ENCODE results near the gene ZNF451. TPM values are rescaled to one million over a fixed set of nuclear protein-coding genes. Genes with fewer than 3 reads are reported as not detected.

ZNF451 gene
- total RNA-seq, 2 experiments from 2014 or later: 47.5 to 52.3 TPM

DNA sequence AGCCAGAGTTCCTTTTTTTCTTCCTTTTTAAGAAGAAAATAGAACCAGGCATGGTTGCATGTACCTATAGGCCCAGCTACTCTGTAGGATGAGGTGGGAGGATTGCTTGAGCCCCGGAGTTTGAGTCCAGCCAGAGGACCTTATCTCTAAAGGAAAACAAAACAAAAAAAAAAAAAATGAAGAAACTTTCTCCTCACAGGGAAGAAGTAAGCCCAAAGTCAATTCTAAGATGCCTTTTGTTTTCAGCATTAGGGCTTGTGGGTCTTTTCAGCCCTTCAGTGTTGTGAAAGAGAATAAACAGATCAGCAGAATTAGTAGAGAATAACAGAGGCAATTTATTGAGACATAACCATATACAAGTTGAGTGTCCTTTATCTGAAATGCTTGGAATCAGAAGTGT, 26.8 kb downstream of the ZNF451 start:
- peaks cover 23% of the 10 kb centered on the region for H3K4me1 Mint-ChIP-seq
- no peak overlapping the region for H3K4me3 Mint-ChIP-seq
- no peak for DNase-seq
- H3K36me3 Mint-ChIP-seq: peaks cover 37% of the 10 kb centered on the region
- no peaks in the 10 kb centered on the region for H3K27me3 Mint-ChIP-seq
- no peak overlapping the region for H3K27ac Mint-ChIP-seq
- peaks cover 4% of the 10 kb centered on the region for H3K9me3 Mint-ChIP-seq

- H3K9me3 Mint-ChIP-seq: peaks cover 4% of the 10 kb centered on the region
- no peaks in the 10 kb centered on the region for H3K27me3 Mint-ChIP-seq
- no peak overlapping the region for H3K4me3 Mint-ChIP-seq
- no peak for DNase-seq
- H3K27ac Mint-ChIP-seq: no peak overlapping the region
- H3K36me3 Mint-ChIP-seq: peaks cover 45% of the 10 kb centered on the region
- peaks cover 19% of the 10 kb centered on the region for H3K4me1 Mint-ChIP-seq
Measured at GRCh38 chr6:57117796-57118195, 27.8 kb downstream of the ZNF451 start.

- no peak for DNase-seq
- Mint-ChIP-seq H3K36me3 (peaks cover 49% of the 10 kb centered on the region), H3K27ac (peak overlapping the region; percentile 34), H3K9me3 (peaks cover 4% of the 10 kb centered on the region), H3K4me3 (no peak overlapping the region), H3K4me1 (peaks cover 14% of the 10 kb centered on the region), H3K27me3 (no peaks in the 10 kb centered on the region)
Measured at GRCh38 chr6:57123111-57123510, 33.1 kb downstream of the ZNF451 start.

DNA sequence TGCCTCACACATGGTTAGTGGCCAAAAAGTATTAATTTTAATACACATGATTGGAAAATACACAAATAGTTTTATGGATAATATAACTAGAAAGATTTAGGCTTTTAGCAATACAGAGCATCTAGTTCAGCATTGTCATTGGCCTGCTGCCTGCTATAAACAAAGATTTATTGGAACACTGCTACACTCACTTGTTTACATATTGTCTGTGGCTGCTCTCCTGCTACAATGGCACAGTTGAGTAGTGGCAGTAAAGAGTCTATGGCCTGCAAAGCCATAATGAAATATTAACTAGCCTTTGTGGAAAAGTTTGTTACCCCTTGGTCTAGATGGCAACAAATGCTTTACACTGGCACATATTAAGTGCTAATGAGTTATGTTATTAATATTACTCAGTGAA, 37.8 kb downstream of the ZNF451 start:
- H3K27ac Mint-ChIP-seq: no peak overlapping the region
- H3K9me3 Mint-ChIP-seq: no peaks in the 10 kb centered on the region
- H3K36me3 Mint-ChIP-seq: peaks cover 16% of the 10 kb centered on the region
- H3K4me3 Mint-ChIP-seq: no peak overlapping the region
- H3K4me1 Mint-ChIP-seq: peaks cover 6% of the 10 kb centered on the region
- DNase-seq: no peak
- no peaks in the 10 kb centered on the region for H3K27me3 Mint-ChIP-seq

DNA sequence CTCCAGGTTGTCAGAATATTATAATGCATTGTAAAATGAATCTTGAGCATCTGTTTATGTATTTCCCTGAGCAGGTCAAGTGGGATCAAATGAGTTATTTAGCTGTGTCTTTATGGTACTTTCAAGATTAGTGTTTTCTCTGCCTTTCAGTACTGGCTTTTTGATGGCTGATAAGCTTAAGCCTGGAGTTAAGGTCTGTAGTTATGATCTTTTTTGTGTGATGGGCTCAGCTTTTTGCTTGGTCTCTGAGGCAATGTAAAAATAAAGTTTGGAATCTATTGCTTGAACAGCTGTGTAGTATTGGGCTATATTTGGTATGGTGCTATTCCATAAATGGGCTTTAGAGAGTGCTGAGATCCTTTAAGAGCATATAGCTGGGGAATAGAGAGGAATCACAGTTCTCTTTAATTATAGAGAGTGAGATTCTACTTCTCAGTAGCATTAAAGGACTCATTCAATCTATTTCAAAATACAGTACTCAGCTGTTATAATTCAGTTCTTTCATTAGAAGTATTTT, 40.7 kb downstream of the ZNF451 start:
- Mint-ChIP-seq H3K4me3 (no peak overlapping the region), H3K27me3 (no peaks in the 10 kb centered on the region), H3K4me1 (peaks cover 2% of the 10 kb centered on the region), H3K27ac (no peak overlapping the region), H3K36me3 (peaks cover 12% of the 10 kb centered on the region), H3K9me3 (no peaks in the 10 kb centered on the region)
- DNase-seq: no peak

DNA sequence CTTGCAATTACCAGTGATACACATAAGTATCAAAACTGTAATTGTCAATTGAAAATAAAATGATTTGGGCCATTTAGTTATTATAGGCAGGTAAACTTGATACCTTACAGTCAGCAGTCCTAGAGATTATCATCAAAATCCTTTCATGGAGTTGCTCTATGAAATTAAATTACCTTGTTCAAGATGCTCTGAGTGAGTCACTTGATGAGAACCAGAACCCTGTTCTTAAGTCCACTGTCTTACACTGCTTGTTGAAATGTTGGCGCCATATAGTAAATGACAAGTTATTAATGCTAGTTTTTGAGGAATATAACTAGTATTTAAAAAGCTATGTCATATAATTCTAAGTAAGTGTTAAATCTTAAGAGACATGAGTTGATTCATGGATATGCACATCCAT, 45.0 kb downstream of the ZNF451 start:
- Mint-ChIP-seq H3K36me3 (peaks cover 31% of the 10 kb centered on the region), H3K9me3 (no peaks in the 10 kb centered on the region), H3K27me3 (no peaks in the 10 kb centered on the region)

DNA sequence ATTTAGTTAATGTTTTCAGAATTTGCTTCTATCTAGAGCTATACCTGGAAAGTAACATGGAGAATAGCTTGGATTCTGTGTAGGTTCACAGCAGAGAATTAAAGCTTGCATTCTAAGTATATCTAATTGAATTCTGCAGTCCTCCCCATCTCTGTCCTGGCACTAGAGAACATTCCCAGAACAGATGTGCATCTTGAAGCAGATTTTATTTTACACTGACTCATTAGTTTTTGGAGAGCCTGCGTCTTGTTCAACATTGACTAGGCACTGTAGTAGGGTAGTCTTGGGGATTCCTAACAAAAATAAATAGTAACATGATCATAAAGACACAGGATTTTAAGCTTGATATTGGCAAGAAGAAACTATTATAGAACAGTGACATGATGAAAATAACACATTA, 45.9 kb downstream of the ZNF451 start:
- no peak for DNase-seq
- Mint-ChIP-seq H3K4me3 (no peak overlapping the region), H3K27ac (no peak overlapping the region), H3K36me3 (peaks cover 32% of the 10 kb centered on the region), H3K9me3 (no peaks in the 10 kb centered on the region), H3K4me1 (peaks cover 9% of the 10 kb centered on the region), H3K27me3 (no peaks in the 10 kb centered on the region)

More for the DNA sequence above, 45.0 kb downstream of the ZNF451 start:
- no peak overlapping the region for H3K27ac Mint-ChIP-seq
- peaks cover 9% of the 10 kb centered on the region for H3K4me1 Mint-ChIP-seq
- DNase-seq: no peak
- H3K4me3 Mint-ChIP-seq: no peak overlapping the region

- H3K27me3 Mint-ChIP-seq: no peaks in the 10 kb centered on the region
- no peak for DNase-seq
- no peaks in the 10 kb centered on the region for H3K9me3 Mint-ChIP-seq
- peak overlapping the region; percentile 2 for H3K27ac Mint-ChIP-seq
- H3K4me1 Mint-ChIP-seq: peaks cover 9% of the 10 kb centered on the region
- H3K36me3 Mint-ChIP-seq: peaks cover 46% of the 10 kb centered on the region
- no peak overlapping the region for H3K4me3 Mint-ChIP-seq
Measured at GRCh38 chr6:57137350-57137749, 47.4 kb downstream of the ZNF451 start.

DNA sequence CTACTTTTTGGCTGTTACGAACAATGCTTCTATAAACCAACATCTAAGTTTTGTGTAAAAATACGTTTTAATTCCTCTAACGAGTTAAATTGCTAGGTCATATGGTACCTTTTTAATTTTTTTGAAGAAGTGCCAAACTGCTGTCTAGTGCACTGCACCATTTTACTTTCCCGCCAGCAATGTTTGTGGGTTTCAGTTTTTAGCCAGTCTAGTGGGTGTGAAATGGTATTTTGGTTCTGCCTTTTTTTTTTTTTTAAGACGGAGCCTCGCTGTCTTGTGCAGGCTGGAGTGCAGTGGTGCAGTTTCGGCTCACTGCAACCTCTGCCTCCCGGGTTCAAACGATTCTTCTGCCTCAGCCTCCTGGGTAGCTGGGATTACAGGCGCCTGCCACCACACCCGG, 48.0 kb downstream of the ZNF451 start:
- no peak for DNase-seq
- H3K27ac Mint-ChIP-seq: no peak overlapping the region
- H3K4me3 Mint-ChIP-seq: no peak overlapping the region
- H3K36me3 Mint-ChIP-seq: peaks cover 49% of the 10 kb centered on the region
- no peaks in the 10 kb centered on the region for H3K9me3 Mint-ChIP-seq
- H3K4me1 Mint-ChIP-seq: peaks cover 9% of the 10 kb centered on the region
- no peaks in the 10 kb centered on the region for H3K27me3 Mint-ChIP-seq

- Mint-ChIP-seq H3K36me3 (peaks cover 51% of the 10 kb centered on the region), H3K9me3 (no peaks in the 10 kb centered on the region), H3K4me1 (peaks cover 13% of the 10 kb centered on the region), H3K27me3 (no peaks in the 10 kb centered on the region), H3K4me3 (no peak overlapping the region), H3K27ac (no peak overlapping the region)
- DNase-seq: no peak
Measured at GRCh38 chr6:57141451-57142177, 51.6 kb downstream of the ZNF451 start.

- no peak for DNase-seq
- Mint-ChIP-seq H3K27ac (no peak overlapping the region), H3K27me3 (no peaks in the 10 kb centered on the region), H3K4me3 (no peak overlapping the region), H3K36me3 (peaks cover 45% of the 10 kb centered on the region), H3K4me1 (peaks cover 9% of the 10 kb centered on the region), H3K9me3 (no peaks in the 10 kb centered on the region)
Measured at GRCh38 chr6:57142178-57142525, 52.2 kb downstream of the ZNF451 start.

DNA sequence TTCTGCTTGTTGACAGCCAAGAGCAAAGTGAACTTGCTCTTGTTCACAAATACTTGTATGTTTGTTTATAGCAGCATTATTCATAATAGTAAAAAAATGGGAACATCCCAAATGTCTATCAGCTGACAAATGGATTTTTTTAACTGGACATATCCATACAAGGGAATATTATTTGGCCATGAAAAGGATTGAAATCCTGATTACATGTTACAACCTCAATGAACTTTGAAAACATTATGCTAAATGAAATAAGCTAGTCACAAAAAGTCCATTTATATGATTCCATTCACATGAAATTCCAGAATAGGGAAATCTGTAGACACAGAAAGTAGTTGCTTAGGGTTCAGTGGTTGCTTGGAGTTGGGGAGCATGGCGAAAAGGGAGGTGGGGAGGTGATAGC, 53.7 kb downstream of the ZNF451 start:
- H3K27me3 Mint-ChIP-seq: no peaks in the 10 kb centered on the region
- H3K4me1 Mint-ChIP-seq: peaks cover 19% of the 10 kb centered on the region
- no peaks in the 10 kb centered on the region for H3K9me3 Mint-ChIP-seq
- H3K36me3 Mint-ChIP-seq: peaks cover 51% of the 10 kb centered on the region
- H3K4me3 Mint-ChIP-seq: no peak overlapping the region
- no peak overlapping the region for H3K27ac Mint-ChIP-seq
- no peak for DNase-seq

GRCh38 chr6:57147401-57147800, 57.4 kb downstream of the ZNF451 start:
- H3K36me3 Mint-ChIP-seq: peaks cover 44% of the 10 kb centered on the region
- no peaks in the 10 kb centered on the region for H3K27me3 Mint-ChIP-seq
- H3K4me3 Mint-ChIP-seq: no peak overlapping the region
- H3K9me3 Mint-ChIP-seq: no peaks in the 10 kb centered on the region
- peaks cover 22% of the 10 kb centered on the region for H3K4me1 Mint-ChIP-seq
- DNase-seq: no peak
- no peak overlapping the region for H3K27ac Mint-ChIP-seq

DNA sequence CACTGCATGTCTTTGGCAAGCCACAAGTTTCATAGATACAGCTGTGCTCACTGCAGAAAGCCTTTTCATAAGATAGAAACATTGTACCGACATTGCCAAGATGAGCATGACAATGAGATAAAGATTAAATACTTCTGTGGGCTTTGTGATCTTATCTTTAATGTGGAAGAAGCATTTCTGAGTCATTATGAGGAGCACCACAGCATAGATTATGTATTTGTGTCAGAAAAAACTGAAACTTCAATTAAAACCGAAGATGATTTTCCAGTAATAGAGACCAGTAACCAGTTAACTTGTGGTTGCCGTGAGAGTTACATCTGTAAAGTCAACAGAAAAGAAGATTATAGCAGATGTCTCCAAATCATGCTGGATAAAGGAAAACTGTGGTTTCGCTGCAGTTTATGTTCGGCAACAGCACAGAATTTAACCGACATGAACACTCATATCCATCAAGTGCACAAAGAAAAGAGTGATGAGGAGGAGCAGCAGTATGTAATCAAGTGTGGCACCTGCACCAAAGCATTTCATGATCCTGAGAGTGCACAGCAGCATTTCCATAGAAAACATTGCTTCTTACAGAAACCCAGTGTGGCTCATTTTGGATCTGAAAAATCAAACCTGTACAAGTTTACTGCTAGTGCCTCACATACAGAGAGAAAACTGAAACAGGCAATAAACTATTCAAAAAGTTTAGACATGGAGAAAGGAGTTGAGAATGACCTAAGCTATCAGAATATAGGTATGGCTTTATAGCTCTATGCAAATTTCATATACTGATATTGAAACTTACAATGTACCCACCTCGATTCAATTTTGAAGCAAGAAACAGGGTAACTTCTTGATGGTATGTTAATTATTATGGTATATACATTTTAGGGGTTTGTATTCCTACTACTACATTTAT, 58.2 kb downstream of the ZNF451 start:
- Mint-ChIP-seq H3K36me3 (peaks cover 41% of the 10 kb centered on the region), H3K27me3 (no peaks in the 10 kb centered on the region), H3K4me1 (peaks cover 22% of the 10 kb centered on the region), H3K4me3 (no peak overlapping the region), H3K27ac (peak overlapping the region; percentile 78), H3K9me3 (no peaks in the 10 kb centered on the region)
- no peak for DNase-seq

- H3K36me3 Mint-ChIP-seq: peaks cover 20% of the 10 kb centered on the region
- peak overlapping the region; percentile 28 for H3K27ac Mint-ChIP-seq
- no peak overlapping the region for H3K4me3 Mint-ChIP-seq
- H3K9me3 Mint-ChIP-seq: no peaks in the 10 kb centered on the region
- H3K4me1 Mint-ChIP-seq: no peaks in the 10 kb centered on the region
- no peak for DNase-seq
- no peaks in the 10 kb centered on the region for H3K27me3 Mint-ChIP-seq
Measured at GRCh38 chr6:57158658-57159057, 68.7 kb downstream of the ZNF451 start.

All from activated naive CD8-positive, alpha-beta T cell treated with anti-CD3 and anti-CD28 coated beads for 36 hours (primary cell).